NT2/D1 (cell line): ENCODE data around the gene GRB14.

Source experiments
- SUZ12 ChIP-seq: IDR thresholded peaks from 2 replicates; pipeline ENCODE4 v1.6.1; 2011; ENCODE audit not compliant: insufficient read length, insufficient read depth; ENCODE audit errors: extremely low read depth
- YY1 ChIP-seq: IDR thresholded peaks from 2 replicates; pipeline ENCODE4 v1.6.1; 2011; ENCODE audit not compliant: insufficient read length, insufficient read depth

DNA sequence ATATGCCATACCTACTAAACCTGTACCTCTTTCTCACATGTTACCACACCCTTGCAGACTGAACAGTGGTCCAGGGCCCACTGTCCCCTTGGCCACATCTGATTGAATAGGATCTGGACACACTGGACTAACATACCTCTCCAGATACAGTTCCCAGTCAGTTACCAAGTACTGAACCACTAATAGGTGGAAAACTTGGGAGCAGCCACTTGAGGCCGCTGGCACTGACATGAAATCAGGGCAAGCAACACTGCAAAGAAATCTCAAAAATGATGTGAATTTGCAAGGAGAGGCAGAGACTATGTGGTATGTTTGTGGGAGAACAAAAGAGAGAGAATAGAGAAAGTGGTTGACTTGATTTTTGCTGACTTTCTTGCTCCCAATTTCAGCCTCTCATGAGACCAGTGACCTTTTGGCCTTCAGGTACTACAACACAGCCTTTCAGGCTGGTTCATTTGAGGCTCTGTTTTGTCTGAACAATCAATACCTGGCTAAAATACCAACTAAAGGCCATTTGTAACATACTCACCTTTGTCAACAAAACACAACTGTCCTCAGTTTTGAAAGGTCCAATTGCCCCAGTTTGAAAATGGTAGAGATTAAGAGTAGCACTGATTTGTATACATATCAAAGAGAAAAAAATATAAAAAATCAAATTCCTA lies 7.8 kb downstream of the GRB14 start:
- no peak for TF ChIP-seq YY1
- TF ChIP-seq SUZ12 = no peak
